GM18499 (cell line): ENCODE measurements around the gene EPN1.

Experiments
- ATAC-seq: cut with Tn5 transposase; IDR thresholded peaks from one replicate; pipeline ENCODE4 v1.9.1; 2021; ENCODE audit warnings: moderate number of reproducible peaks; ENCODE audit not compliant: insufficient read depth, unreplicated experiment

The EPN1 gene

DNA sequence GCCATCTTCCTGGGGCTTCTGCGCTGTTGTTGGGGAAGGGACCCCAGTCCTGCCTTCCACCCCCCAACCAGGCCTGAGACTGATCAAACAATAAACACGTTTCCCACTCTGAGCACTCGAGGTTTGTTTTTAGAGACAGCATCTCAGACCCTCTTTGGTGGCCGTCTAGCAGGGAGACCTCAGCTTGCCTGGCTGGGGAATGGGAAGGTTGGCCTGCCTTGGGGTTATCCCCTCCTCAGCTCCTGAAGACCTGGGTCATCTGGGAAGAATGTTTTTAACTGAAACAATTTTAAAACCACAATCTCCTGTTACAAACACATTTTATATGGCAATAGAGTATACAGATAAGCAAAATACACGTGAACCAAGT, 29.5 kb upstream of the EPN1 start:
- ATAC-seq, result no peak

DNA sequence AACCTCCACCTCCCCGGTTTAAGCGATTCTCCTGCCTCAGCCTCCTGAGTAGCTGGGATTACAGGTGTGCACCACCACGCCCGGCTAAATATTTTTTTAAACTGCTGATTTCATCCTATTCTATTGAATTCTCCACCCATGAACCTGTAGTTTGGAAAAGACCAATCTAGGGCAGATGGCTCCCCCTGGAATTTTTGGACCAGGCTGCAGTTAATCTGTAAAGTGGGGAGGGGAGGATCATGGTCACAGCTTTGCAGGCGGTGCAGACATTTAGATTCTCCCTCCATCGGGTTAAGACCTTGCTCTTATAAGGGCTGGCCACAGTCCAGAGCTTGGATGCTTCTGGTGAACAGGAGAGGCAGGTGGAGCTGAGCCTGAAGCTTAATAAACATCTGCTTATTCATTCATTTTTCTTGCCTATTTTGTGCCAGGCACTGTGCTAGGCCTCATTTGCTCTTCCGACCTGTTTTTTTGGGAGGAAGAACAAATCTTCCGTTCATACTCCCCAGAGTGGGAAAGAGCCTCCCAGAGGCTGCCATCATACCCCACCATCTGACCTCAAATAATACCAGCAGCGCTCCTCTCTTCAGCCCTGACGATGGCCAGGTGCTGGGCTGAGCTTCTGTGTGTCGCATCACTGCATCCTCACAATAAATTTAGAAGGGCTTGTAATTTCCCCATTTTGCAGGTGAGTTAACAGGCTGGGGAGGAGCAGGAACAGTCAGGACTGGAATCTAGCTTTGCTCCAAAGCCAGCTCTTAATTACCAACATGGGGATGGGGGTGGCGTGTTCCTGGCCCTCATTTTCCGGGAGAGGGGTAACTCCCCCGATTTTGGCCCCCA, 27.9 kb upstream of the EPN1 start:
- no peak for ATAC-seq

DNA sequence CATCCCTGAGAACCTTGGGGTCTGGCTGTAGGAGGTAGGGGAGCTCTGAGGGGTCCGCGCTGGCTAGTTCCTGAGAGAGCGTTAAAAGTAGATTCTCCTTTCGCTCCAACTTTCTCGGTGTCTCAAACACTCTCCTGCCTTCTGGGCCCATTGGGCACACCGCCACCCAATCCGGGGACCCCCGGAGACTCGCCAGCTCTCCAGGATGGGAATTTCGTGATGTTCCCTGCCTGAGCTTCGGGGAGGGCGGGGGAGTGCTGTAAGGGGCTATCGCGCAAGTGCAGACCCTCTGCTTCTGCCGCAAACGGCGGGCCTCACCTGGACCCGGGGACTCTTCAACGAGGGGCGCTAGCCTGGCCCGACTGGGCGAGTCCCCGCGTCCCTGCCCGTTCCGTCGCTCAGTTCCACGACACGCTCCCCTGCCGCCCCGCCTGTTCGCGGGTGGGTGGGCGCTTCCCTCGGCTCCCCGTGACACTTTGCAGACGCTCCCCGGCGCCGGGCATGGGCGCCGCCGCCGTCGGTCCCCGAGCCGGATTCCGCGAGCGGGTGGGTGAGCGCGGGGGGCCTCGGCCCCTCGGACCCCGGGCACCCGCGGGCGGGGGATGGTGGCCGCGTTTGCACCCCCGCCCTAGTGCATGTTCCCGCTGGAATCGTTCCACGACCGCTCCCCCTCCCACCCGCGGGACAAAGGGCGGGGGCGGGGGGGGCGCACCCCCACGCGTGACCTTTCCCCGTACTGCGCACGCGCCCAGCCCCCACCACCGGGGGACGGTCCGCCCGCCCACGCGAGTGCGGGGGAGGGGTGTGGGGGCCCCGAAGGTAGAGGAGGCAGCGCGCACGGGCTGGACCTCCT, 27.1 kb upstream of the EPN1 start, which contains the start of gene CCDC106:
Gene CCDC106, plus strand, starts transcription at position 481 of the 853 bp plus-strand sequence. CDS start 835 bp downstream, outside the sequence.
- ATAC-seq, result no peak

DNA sequence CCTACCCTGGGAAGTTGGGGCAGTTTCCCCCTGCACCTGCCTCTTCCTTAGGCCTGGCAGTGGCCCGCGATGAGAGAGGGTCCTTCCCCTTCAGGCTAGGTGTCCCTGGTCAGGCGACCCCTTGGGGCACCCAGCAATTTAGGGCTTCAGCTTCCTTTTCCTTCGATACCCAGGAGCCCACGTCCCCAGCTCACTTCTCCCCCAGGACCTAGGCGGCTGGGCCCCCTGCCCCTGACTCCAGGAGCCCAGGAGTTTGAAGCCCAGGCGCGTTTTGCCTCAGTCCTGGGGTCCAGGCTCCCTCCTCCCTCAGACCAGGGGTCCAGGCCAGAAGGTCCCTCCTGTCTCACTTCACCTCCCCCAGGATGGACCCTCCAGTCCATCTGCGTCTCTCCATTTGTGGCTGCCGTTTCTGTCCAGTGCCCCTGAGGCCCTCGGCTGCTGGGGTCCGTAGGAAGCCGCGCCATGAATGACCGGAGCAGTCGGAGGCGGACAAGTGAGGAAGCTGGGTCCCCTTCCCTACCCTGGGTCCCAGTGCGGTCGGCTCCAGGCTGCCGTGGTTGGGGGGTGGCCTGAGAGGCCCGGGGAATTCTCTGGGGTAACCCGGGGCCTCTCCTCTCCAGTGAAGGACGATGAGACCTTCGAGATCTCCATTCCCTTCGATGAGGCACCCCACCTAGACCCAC, 26.3 kb upstream of the EPN1 start:
- no peak for ATAC-seq

DNA sequence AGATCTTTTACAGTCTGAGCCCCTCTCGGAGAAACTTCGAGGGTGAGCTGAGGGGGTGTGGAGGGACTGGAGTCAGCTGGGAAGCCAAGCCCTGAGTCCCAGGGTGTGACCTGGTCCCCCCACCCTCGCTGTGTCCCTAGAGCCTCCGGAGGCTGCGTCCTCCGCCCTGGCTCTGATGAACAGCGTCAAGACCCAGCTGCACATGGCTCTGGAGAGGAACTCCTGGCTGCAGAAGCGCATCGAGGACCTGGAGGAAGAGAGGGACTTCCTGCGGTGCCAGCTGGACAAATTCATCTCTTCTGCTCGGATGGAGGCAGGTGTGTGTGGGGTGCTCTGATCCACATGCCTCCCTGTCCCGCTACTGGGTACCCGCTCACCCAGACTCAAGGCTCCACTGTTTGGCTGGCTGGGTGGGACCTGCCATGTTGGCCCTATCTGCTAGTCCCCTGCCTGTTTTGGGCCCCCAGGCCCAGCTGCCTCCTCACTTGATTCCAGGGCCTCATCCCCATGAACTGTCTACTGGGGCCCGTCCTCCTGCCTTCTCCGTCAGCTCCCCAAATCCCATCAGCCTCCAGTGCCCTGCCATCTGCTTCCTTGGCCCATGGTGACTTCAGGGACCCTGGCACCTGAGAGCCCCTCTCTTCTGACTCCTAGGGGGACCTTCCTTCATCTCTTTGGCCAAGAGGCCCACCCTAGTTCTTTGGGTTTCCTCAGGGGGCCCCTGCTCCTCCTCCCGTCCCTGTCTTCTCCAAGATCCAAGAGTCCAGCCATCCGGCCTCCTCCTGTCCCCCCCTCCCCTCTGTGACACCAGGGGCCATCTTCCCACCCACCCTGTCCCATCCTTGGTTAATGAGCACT, 25.5 kb upstream of the EPN1 start:
- ATAC-seq, result no peak

DNA sequence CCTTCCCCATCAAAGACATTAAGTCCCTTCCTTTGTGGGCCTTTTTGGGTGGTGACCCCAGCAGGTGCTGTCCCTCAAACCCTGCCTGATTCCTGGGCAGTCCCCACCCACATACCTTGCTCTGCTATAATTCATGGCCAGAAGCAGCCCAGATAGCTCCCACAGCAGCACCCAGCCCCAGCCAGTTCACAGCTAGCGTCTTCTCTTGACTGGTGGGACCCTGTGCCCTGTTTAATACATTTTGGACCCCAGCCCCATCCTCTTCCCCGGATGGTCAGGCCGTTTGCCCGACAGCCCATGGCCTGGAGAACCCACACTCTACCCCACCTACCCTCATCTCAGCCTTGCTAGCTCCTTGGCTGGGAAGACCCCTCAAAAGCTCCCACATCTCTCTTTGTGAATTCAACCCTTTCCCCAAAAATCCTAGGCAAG, 24.9 kb upstream of the EPN1 start:
- no peak for ATAC-seq

DNA sequence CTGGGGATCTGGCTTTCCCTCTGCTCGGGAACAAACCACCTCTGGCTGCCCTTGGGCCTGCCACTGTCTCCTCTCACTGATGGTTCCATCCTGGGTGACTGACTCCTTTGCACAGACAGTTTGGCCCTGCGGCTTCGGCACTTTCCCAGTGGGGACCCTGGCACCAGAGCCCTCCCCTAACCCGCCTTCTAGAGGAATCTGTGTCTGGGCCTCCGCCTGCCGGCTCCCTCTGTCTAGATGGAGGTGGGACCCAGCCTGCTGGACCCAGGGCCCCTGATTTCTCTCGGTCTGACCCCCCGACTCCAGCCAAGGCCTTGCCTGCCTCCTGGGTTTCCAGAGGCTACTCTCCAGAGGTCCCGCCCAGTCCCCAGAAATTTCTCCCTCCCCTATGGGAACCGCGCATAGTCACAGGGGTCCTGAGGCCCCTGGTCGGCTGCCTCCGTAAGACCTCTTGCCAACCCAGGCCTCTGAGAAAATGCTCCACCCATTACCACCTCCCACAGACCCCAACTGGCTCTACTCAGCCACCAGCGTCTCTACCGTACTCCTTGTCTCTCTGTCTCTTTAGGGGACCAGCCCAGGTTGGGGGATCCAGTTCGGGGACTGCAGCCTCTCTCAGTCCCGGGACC, 24.3 kb upstream of the EPN1 start:
- ATAC-seq, result no peak

DNA sequence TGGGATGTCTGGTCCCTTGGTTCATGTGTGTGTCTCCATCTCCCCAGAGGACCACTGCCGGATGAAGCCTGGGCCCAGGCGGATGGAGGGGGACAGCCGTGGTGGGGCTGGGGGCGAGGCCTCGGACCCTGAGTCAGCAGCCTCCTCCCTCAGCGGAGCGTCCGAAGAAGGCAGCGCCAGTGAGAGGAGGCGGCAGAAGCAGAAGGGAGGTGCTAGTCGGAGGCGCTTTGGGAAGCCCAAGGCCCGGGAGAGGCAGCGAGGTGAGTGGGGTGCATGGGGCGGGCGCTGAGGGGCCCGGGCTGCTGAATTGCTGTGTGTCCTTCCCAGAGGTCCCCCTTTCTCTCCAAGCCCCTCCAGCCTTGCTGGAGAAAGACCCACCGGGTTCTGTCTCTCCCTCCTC, 23.8 kb upstream of the EPN1 start:
- ATAC-seq, result no peak

DNA sequence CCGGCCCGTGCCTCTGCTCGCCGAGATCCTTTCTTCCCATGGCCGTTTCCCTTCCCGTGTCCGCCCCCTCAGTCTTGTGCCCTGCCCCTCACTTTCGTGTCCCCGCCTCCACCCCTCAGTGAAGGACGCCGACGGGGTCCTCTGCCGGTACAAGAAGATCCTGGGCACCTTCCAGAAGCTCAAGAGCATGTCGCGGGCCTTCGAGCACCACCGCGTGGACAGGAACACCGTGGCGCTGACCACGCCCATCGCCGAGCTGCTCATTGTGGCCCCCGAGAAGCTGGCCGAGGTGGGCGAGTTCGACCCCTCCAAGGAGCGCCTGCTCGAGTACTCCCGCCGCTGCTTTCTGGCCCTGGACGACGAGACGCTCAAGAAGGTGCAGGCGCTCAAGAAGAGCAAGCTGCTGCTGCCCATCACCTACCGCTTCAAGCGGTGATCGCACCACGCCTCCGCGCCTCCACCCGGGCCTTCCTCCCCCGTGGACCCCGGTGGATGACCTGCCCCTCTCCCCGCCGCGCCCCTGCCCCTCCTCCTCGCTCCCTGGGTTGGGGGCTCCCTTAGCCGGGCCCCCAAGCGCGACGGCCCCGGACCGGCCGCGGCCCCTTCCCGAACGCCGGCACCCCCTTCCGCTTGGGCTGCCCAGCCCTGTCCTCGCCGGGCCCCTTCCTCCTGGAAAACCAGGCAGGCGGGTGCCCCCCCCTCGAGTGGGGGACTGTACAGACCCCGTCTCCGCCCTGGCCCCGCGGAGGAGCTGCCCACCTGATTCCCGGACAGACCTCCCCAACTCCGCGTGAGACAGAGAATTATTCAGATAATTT, 22.5 kb upstream of the EPN1 start:
- ATAC-seq, result no peak

DNA sequence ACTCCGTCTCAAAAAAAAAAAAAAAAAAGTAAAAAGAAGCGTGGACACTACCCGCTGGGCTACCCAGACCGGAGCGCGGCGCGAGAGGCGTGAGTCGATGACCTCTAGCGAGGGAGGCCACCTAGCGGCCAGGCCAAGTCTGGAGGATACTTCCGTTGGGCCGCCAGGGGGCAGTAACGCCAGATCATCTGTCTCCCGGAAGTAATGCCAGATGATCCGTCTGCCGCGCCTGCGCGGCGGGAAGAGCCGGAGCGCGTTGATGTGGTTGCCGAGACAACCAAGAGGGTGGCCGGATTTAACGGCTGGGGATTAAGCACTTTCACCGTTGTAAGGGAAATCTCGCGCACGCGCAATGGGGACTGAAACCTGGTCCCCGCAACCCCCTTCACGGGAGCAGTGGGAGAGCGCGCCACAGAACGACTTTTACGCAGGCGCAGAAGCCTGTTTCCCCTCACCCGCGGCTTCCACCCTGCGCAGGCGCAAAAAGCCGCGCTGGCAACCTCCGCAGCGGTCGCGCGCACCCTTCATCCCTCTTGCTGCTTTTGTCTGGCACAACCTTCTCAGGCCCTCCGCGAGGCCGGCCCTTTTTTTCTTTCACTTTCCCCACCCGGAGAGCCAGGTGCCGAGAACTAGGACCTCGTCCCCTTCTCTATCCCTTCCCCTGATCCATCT, 21.2 kb upstream of the EPN1 start:
- peak; percentile 24 for ATAC-seq

DNA sequence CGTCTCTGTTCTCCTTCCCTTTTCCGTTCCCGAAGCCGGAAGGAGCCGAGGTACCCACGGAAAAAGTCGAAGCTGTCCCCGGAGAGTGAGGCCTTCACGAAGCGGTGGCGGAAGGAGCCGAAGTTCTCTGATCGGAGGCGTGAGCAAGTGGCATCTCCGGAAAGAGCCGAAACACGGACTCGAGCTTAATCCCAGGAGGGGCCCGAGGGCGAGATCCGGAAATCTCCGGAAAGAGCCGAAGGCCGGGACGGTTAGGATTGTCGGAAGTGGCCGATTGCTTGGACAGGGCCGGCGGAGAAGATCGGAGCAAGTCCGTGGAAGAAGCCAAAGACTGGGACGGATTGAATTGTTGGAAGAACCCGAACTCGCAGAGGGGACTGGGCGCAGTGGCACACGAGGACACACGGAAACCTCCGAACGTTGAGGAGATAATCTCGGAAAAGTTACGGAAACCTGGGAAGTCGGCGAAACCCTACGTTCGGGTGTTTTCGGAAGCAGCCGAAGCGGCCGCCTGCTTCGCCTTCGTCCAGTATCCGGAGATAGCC, 20.6 kb upstream of the EPN1 start:
- peak; percentile 35 for ATAC-seq

DNA sequence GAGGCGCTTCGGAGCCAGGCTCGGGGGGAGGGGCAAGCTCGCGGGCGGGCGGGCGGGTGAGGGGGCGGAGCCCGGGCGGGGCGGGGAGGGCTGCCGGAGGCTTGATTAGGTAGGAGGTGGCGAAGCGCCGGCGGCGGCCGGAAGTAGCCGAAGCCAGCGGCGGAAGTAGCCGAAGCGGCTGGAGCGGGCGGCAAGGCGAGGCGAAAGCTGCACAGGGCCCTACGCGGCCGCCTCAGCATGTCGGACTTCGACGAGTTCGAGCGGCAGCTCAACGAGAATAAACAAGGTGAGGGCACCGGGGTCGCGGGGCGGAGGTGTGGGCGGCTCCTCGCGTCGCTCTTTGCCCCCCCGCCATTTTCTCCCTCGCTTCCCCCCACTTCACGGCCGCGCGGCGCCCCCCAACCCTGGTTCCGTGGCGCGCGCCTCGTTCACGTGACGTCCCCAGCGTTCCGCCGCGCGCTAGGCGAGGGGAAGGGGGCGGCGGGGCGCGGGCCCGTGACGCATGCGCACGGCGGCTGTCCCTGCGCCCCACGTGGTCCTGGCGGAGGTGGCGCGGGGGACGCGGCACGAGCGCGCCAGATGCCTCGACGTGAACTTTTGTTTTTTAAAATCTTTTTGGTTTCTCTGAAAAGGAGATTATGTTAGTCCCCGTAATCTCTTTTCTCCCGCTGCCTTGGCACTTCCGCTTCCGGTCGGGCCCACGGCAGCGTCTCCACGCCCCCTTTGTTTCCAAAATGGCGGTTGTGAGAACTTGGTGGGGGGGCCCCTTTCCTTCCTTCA, 20.0 kb upstream of the EPN1 start, which contains the start of gene U2AF2:
Gene U2AF2, plus strand, starts transcription at position 168 of the 780 bp plus-strand sequence. Its CDS starts 70 bp downstream, at position 238.
- peak; percentile 11 for ATAC-seq

DNA sequence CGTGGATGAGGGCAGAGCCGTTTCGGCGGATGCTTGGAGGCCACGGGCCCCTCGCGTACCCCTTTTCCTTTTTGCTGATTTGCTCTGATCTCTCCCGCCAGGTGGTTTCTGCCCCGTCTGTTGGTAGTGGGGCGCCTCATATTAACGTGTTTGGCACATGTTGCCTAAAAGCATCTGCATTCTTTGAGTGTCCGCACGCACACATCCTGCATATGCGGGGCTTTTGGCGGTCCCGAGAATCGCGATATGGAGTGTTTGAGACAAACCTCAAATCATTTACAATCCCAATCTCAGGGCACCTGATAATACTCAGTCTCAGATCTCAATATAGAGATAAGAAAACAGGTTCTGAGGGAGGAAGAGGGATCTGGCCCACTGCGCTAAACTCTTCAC, 19.4 kb upstream of the EPN1 start:
- no peak for ATAC-seq

DNA sequence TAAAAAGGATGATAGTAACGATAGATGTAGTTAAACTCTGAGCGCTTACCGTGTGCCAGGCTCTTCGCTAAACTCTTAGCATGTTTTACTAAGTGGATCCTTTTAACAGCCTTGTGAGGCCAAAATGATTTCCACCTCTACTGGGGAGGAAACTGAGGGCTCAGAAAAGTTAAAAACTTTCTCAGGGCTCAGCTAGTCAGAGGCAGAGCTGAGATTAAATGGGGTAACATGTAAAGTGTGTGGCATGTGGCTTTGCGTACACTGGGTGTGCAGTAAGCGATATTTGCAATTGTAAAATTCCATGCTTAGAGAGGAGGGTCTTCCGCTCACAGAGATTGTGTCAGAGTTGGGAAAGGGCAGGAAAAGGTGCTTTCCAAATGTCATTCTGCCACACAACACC, 18.5 kb upstream of the EPN1 start:
- ATAC-seq, result no peak

DNA sequence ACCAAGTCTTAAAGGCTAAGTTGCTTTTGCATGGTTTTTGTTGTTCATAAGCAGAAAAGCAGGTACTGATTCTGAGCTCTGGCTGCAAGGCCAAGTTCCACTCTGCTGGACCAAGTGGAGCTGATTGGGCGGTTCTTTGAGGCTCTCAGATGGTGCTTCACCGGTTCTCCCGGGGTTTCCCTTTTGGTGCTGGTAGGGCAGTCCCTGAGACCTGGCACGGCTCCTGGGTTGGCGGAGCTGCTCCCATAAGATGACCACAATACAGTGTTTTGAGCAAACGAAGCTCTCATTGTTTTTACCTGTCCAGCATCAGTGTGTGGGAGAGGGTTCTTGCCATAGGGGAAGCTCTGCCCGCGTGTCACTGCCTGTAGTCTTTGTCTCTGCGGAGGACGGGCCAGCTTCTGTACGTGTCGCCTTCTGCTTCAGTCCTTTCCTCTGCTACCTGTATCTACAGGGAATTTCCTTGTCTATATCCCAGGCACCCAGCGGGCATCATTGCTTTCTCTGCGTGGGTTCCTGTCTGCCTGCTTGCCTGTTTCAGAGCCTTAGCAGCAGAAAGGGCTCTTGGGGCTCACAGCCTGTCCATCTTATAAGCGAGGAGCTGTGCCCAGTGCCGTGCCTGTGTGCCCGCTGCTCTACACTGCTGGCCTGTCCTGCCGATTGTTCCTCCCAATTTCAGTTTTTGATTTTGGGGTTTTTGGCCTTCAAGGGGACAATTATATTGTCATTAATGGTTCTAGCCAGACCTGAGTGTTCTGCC, 17.9 kb upstream of the EPN1 start:
- ATAC-seq, result no peak

DNA sequence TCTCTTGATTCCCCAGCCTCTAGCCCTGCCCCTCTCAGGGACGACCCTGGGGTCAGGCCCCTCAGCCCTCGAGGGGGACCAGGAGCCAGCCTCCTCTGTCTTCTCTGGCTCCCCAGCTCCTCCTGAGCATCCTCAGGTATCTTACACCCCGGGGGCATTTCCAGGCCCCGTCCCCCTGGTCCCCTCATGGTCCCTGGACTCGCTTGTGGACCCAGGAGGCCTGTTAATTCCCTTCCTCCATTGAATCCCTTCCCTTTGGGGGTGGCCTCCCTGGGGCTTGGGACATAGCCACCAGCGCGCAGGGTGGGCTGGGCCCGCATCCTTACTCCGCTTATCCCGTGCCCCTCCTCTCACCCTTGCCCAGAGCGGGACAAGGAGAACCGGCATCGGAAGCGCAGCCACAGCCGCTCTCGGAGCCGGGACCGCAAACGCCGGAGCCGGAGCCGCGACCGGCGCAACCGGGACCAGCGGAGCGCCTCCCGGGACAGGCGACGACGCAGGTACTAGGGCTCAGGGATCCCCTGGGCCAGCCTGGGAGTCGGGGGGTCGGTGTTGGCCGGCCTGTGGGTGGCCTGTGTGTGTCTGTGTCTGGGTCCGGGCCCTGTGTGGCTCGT, 16.1 kb upstream of the EPN1 start:
- ATAC-seq, result no peak
